Activated CD4-positive, alpha-beta T cell treated with anti-CD3 and anti-CD28 coated beads, Interleukin-10, Interleukin-2, amounts not matched to agents 100 ng/mL and 50 ng/mL, durations not matched to agents 16 hours and 8 hours (primary cell): ENCODE results near the gene MBD5.
A peak's percentile ranks its signal among the peaks of the same experiment; 100 is the strongest.

Experiments
- DNase-seq: peaks from one replicate; pipeline ENCODE4 v3.0.0-alpha.2; 2020

MBD5 gene

DNA sequence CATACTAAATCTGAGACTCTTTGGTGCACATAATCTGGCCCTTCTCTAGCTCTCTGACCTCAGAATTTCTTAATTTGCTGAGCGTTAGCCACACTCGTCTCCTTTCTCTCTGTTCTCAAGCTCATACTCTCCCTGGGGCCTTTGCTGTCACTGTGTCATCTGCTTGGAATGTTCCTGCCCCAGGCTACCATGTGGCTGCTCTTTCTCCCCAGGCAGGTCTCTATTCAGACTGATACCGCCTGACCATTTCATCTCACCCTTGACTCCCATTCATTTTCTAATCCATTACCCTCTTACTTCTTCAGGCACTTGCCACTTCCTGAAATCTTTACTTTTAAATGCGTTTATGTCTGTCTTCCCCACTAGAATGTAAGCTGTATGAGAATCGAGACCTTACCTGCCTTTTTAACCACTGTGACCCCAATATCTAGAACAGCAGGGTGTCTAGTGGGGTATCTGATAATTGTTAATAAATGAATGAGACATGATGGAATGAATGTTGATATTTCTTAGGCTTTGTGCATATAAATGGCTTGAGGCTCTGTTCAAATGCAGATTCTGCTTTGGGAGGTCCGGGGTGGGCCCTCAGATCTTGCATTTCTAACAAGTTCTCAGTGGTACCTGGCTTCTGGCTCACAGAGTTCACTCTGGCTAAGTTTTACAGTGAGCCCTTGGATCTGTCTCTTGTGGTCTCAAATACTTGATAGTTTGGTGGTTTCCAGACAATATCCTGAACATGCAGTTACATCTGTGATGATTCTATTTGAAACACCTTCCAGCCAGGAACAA lies 533.8 kb downstream of the MBD5 start:
- DNase-seq = peak; percentile 13

DNA sequence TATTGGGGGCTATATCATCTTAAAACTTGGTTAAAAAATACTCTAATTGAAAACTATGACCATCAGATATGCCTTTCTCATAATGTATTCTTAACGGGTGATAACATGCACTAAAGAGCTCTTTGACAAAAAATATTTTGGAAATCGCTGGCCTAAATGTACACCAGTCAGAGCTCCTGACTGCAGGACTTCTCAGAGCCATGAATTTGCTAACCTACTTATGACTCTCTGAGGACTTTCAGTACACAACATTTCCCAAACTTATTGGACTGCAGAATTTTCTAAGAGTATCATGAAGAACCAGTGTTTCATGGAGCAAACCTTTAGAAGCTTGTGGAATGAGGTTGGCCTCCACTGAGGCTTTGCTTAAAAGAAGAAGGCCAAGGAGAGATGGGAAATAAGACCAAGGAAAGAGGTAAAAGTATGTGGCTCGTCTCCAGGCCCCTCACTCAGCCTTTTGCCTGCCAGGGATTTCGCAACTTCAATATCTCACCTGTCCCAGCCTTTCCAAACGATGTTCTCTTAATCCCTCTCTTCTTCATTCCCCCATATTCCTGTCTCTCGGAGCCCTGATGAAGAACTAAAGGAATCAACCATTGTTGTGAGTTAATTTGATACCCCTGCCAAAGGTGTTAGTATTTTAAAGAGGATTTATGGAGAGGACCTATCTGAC lies 534.9 kb downstream of the MBD5 start:
- DNase-seq = no peak

- DNase-seq = peak; percentile 17
Measured at GRCh38 chr2:148557844-148558436, 537.0 kb downstream of the MBD5 start.

DNA sequence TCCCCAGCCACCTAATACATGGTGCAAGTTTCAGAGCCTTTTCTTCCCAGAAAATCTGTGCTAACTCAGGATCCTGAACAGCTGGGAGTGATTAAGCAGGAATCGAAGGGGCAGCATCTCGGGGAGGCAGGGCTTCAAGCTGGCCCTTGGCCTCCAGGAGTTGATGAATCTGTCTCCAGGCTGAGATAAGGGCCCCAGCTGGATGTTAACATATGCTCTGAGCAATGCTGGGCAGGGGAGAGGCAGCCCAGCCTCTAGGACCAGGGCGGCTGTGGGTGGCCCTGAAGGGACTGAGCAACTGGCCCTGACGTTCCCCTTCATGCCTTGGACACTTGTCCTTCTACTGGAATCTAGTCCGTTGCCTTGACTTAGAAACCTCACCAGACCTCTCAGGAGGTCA lies 539.6 kb downstream of the MBD5 start:
- DNase-seq = no peak

GRCh38 chr2:148561389-148561788 lies 540.5 kb downstream of the MBD5 start:
- no peak for DNase-seq

- DNase-seq = no peak
Measured at GRCh38 chr2:148565272-148565894, 544.5 kb downstream of the MBD5 start.
